Measurements from ENCODE around the gene FAM3C. TPM values are rescaled to one million over a fixed set of nuclear protein-coding genes. Genes with fewer than 3 reads are reported as not detected.

FAM3C gene
- total and polyA plus RNA-seq, 10 of the 15 experiments (the other 5 are each of a cell fraction or from before 2014, with no cell fraction given): 11.0 to 110 (median 27.8) TPM

DNA sequence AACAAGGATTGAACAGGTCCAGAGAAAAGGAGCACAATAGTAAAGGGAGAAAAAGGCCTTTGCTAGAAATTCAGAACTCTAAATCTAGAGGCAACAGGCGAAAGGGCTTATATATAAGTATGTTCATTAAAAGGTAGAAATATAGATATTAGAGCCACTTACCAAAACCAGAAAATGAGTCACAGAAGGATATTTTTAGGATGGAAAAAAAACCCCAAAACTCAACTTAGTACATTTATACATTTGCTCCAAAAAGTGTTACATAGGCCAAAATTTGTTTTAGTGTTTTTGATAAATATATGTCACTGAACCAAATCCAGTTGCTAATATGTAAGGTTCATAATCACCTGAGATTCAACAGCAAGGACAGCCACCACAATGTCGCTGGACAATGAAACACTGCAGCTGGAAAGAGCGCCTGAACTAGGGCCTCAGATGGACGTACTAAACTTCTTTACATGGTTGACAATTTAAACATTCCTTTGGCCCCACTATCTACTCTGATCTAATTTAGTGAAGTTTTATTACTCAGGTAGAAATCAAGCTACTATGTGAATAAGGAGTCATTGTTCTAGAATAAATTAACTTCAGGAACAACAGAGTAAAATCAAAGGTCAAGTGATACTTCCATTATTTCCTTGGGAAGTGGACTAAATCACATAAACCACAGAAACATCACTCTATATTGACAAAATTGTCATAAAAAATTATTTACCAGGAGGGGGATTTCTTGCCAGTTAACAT is 10.9 kb downstream of the FAM3C start (continued):
- no peak for TF ChIP-seq CREM (IDR thresholded peaks at IDR 0.05; ENCODE audit: low read depth)
- TF ChIP-seq YY1 (IDR thresholded peaks at IDR 0.05; ENCODE audit: low read depth, low read length): no peak
- peak; percentile 56; the same call in 1 of the 2 replicates for TF ChIP-seq JUNB (IDR thresholded peaks at IDR 0.05)
- no peak for TF ChIP-seq RBBP5 (conservative IDR thresholded peaks at IDR 0.05)
- no peak for TF ChIP-seq SP1 (IDR thresholded peaks at IDR 0.05; ENCODE audit: low read depth, low read length)
- no peak for TF ChIP-seq CEBPB (IDR thresholded peaks at IDR 0.05; ENCODE audit: borderline replicate concordance in 1 of 2, low read depth in 2 of 2, low read length in 2 of 2)
- TF ChIP-seq ZSCAN29 (IDR thresholded peaks at IDR 0.05): no peak
- TF ChIP-seq ATF2 (IDR thresholded peaks at IDR 0.05; ENCODE audit: low read length): no peak
- no peak for TF ChIP-seq RELB (IDR thresholded peaks at IDR 0.05; ENCODE audit: low read depth)
- 0 out of 2 replicates have a peak, but pooled peaks have one; percentile 10 for TF ChIP-seq CBFB (IDR thresholded peaks at IDR 0.05; ENCODE audit: low read depth)

Data from GM12878 (cell line).